ENCODE data around the gene MAD1L1. TPM values are rescaled to one million over a fixed set of nuclear protein-coding genes. Genes with fewer than 3 reads are reported as not detected.

The MAD1L1 gene
- total RNA-seq, 4 donors from 2014 or later, result 22.3 to 56.6 (median 35.0) TPM

- no peak for ATAC-seq
- H3K4me3 ChIP-seq, result no peak overlapping the region
- H3K4me1 ChIP-seq, result no peaks in the 10 kb centered on the region
- TF ChIP-seq EP300 (IDR thresholded peaks at IDR 0.05) (no peak), POLR2AphosphoS5 (IDR thresholded peaks at IDR 0.05) (no peak), POLR2A (IDR thresholded peaks at IDR 0.05) (no peak), CTCF (IDR thresholded peaks at IDR 0.05) (no peak)
- WGBS, 2 donors (ENCODE audit: low coverage in 1 of 2), result 80 to 90% methylated on average over 3 to 7 of the region's 16 CpGs
- no peak overlapping the region for H3K27ac ChIP-seq
- no peaks in the 10 kb centered on the region for H3K9me3 ChIP-seq
- H3K27me3 ChIP-seq, result no peaks in the 10 kb centered on the region
- peaks cover 0 to 100% of the 10 kb centered on the region in 2 donors for H3K36me3 ChIP-seq
These were observed 12.2 kb downstream of the MAD1L1 start for GRCh38 chr7:2220506-2220905.

GRCh38 chr7:2220030-2220429 lies 12.7 kb downstream of the MAD1L1 start:
- H3K36me3 ChIP-seq, result peaks cover 0 to 100% of the 10 kb centered on the region in 2 donors
- H3K4me1 ChIP-seq, result no peaks in the 10 kb centered on the region
- TF ChIP-seq CTCF (IDR thresholded peaks at IDR 0.05), result no peak
- H3K27me3 ChIP-seq, result no peaks in the 10 kb centered on the region
- no peak overlapping the region for H3K4me3 ChIP-seq
- no peak for ATAC-seq
- no peaks in the 10 kb centered on the region for H3K9me3 ChIP-seq
- H3K27ac ChIP-seq, result no peak overlapping the region
- WGBS, 2 donors (ENCODE audit: low coverage in 1 of 2), result no CpG with 5 or more reads among the region's 19 CpGs

DNA sequence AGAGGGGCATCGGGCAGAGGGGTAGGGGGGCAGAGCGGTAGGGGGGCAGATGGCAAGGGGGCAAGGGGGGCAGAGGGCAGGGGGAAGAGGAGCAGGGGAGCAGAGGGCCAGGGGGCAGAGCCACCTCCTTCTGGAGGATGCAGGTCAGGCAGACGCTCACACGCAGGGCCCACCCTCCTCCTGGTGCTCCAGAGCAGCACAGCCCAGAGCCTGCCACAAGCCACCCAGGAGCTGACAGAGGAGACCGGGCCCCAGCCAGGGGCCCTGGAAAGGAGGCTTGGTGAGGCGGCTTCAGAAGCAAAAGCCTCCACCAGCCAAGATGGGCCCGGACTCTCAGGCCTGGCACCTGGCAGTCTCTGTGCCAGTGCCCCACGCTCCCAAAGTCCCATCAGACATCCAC lies 13.1 kb downstream of the MAD1L1 start:
- H3K27me3 ChIP-seq, result no peaks in the 10 kb centered on the region
- H3K9me3 ChIP-seq, result no peaks in the 10 kb centered on the region
- no peak for TF ChIP-seq POLR2AphosphoS5 (IDR thresholded peaks at IDR 0.05)
- no peak for TF ChIP-seq POLR2A (IDR thresholded peaks at IDR 0.05)
- no peak for TF ChIP-seq CTCF (IDR thresholded peaks at IDR 0.05)
- TF ChIP-seq EP300 (IDR thresholded peaks at IDR 0.05), result no peak
- no peak overlapping the region for H3K27ac ChIP-seq
- WGBS, 2 donors (ENCODE audit: low coverage in 1 of 2), result 94 to 100% methylated on average over 1 to 4 of the region's 8 CpGs
- H3K4me1 ChIP-seq, result no peaks in the 10 kb centered on the region
- no peak for ATAC-seq
- peaks cover 0 to 100% of the 10 kb centered on the region in 2 donors for H3K36me3 ChIP-seq
- H3K4me3 ChIP-seq, result no peak overlapping the region

GRCh38 chr7:2219136-2219535 lies 13.6 kb downstream of the MAD1L1 start:
- no peaks in the 10 kb centered on the region for H3K9me3 ChIP-seq
- peaks cover 0 to 100% of the 10 kb centered on the region in 2 donors for H3K36me3 ChIP-seq
- H3K4me3 ChIP-seq, result no peak overlapping the region
- no peaks in the 10 kb centered on the region for H3K4me1 ChIP-seq
- no peaks in the 10 kb centered on the region for H3K27me3 ChIP-seq
- no peak for TF ChIP-seq POLR2AphosphoS5 (IDR thresholded peaks at IDR 0.05)
- TF ChIP-seq POLR2A (IDR thresholded peaks at IDR 0.05), result no peak
- TF ChIP-seq CTCF (IDR thresholded peaks at IDR 0.05), result no peak
- no peak for TF ChIP-seq EP300 (IDR thresholded peaks at IDR 0.05)
- no peak for ATAC-seq
- H3K27ac ChIP-seq, result no peak overlapping the region
- 40% methylated on average over 2 of the region's 15 CpGs; no CpG with 5 or more reads in 1 of the 2 donors for WGBS, 2 donors (ENCODE audit: low coverage in 1 of 2)

DNA sequence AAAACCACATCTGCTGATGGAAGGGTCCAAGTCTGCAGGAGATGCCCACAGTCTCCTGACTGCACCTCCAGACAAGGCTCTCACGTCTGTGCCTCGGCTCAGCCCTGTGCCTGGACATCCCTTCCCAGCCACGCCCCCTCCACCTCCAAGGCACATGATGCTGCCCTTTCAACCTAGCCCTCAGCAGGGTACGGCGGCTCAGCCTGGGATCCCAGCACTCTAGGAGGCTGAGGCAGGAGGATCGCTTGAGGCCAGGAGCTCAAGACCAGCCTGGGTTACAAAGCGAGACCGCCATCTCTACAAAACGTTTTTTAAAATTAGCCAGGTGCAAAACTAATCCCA lies 14.3 kb downstream of the MAD1L1 start:
- Histone ChIP-seq H3K27me3 (no peaks in the 10 kb centered on the region), H3K27ac (no peak overlapping the region), H3K4me3 (no peak overlapping the region), H3K36me3 (peaks cover 0 to 100% of the 10 kb centered on the region in 2 donors), H3K9me3 (no peaks in the 10 kb centered on the region), H3K4me1 (no peaks in the 10 kb centered on the region)
- ATAC-seq, result no peak
- WGBS, 2 donors (ENCODE audit: low coverage in 1 of 2), result no CpG with 5 or more reads among the region's 9 CpGs
- TF ChIP-seq POLR2AphosphoS5 (IDR thresholded peaks at IDR 0.05) (no peak), POLR2A (IDR thresholded peaks at IDR 0.05) (no peak), CTCF (IDR thresholded peaks at IDR 0.05) (no peak), EP300 (IDR thresholded peaks at IDR 0.05) (no peak)
